HEK293 (cell line): ENCODE results near the gene PTPRN2.

Experiments
- CTCF ChIA-PET: fragments of 350-600 bp; formaldehyde crosslinking; extraction: SDS; loops from one replicate; lab custom pipeline; 2021; ENCODE audit warnings: antibody characterized with exemption; lab: Yijun Ruan, JAX
- POLR2A ChIA-PET: fragments of 300-600 bp; formaldehyde crosslinking; extraction: SDS; loops from one replicate; lab custom pipeline; 2020; ENCODE audit warnings: antibody characterized with exemption, inconsistent platforms; lab: Yijun Ruan, JAX
- H3K27ac ChIP-seq: fragments of 200-500 bp; sonication (Bioruptor generic); 2 replicates; pipeline ENCODE4 v1.5.1; 2014; ENCODE audit warnings: low read depth, low read length, control low read depth, inconsistent platforms; ENCODE audit errors: extremely low read depth
- H3K36me3 ChIP-seq, 2 experiments: fragments of 200-500 bp in 1 of 2; sonication (Bioruptor generic) in 1 of 2; 1 replicate in 1 of 2; 2 replicates in 1 of 2; pipeline ENCODE4 v1.5.1; 2014 to 2017; ENCODE audit warnings: inconsistent platforms in 2 of 2, low read length in 2 of 2; ENCODE audit not compliant: control insufficient read depth in 2 of 2, insufficient read depth in 1 of 2
- H3K4me1 ChIP-seq: fragments of 200-500 bp; sonication (Bioruptor generic); 2 replicates; pipeline ENCODE4 v1.5.1; 2014; ENCODE audit warnings: mild to moderate bottlenecking, low read length, inconsistent platforms; ENCODE audit not compliant: control insufficient read depth, insufficient read depth
- H3K4me3 ChIP-seq: 2 replicates; pipeline ENCODE4 v1.5.1; 2011; ENCODE audit warnings: low read depth, mild to moderate bottlenecking, control low read depth, low read length, moderate library complexity
- H3K9me3 ChIP-seq: fragments of 200-500 bp; sonication (Bioruptor generic); 2 replicates; pipeline ENCODE4 v1.5.1; 2014; ENCODE audit warnings: low read depth, low read length, inconsistent platforms; ENCODE audit not compliant: control insufficient read depth, insufficient read depth
- ATF2 ChIP-seq: fragments of 450-650 bp; formaldehyde crosslinking; IDR thresholded peaks from 2 replicates; pipeline ENCODE4 v1.5.1; 2016; ENCODE audit warnings: missing biosample characterization, missing genetic modification characterization, low read depth
- MEIS1 ChIP-seq: sonication (generic); formaldehyde crosslinking; IDR thresholded peaks from 2 replicates; pipeline ENCODE4 v1.8.1; 2022; ENCODE audit warnings: missing genetic modification reagents, mild to moderate bottlenecking, borderline replicate concordance
- PRDM4 ChIP-seq: fragments of 450-650 bp; formaldehyde crosslinking; IDR thresholded peaks from 2 replicates; pipeline ENCODE4 v1.5.1; 2017; ENCODE audit warnings: missing biosample characterization, missing genetic modification characterization
- WT1 ChIP-seq: fragments of 450-650 bp; formaldehyde crosslinking; IDR thresholded peaks from 2 replicates; pipeline ENCODE4 v1.5.1; 2016; ENCODE audit warnings: missing biosample characterization, missing genetic modification characterization
- YY1 ChIP-seq: fragments of 450-650 bp; formaldehyde crosslinking; IDR thresholded peaks from 2 replicates; pipeline ENCODE4 v1.5.1; 2018; ENCODE audit warnings: missing biosample characterization, missing genetic modification characterization
- ZBTB1 ChIP-seq: fragments of 450-650 bp; formaldehyde crosslinking; IDR thresholded peaks from 2 replicates; pipeline ENCODE4 v1.5.1; 2016; ENCODE audit warnings: missing biosample characterization, missing genetic modification characterization
- ZBTB21 ChIP-seq: fragments of 450-650 bp; formaldehyde crosslinking; IDR thresholded peaks from 2 replicates; pipeline ENCODE4 v1.5.1; 2017; ENCODE audit warnings: missing biosample characterization, missing genetic modification characterization
- ZIC2 ChIP-seq: fragments of 450-650 bp; formaldehyde crosslinking; IDR thresholded peaks from 2 replicates; pipeline ENCODE4 v1.5.1; 2016; ENCODE audit warnings: missing biosample characterization, missing genetic modification characterization
- ZNF132 ChIP-seq: fragments of 450-650 bp; formaldehyde crosslinking; IDR thresholded peaks from 2 replicates; pipeline ENCODE4 v1.5.1; 2017; ENCODE audit warnings: missing biosample characterization, missing genetic modification characterization, borderline replicate concordance
- ZNF302 ChIP-seq: fragments of 450-650 bp; formaldehyde crosslinking; IDR thresholded peaks from 2 replicates; pipeline ENCODE4 v1.5.1; 2016; ENCODE audit warnings: missing biosample characterization, missing genetic modification characterization, low read depth
- ZNF311 ChIP-seq: fragments of 450-650 bp; formaldehyde crosslinking; IDR thresholded peaks from 2 replicates; pipeline ENCODE4 v1.5.1; 2017; ENCODE audit warnings: missing biosample characterization, missing genetic modification characterization, borderline replicate concordance
- ZNF433 ChIP-seq: fragments of 450-650 bp; formaldehyde crosslinking; IDR thresholded peaks from 2 replicates; pipeline ENCODE4 v1.5.1; 2016; ENCODE audit warnings: missing biosample characterization, missing genetic modification characterization, low read depth
- ZNF473 ChIP-seq: fragments of 450-650 bp; formaldehyde crosslinking; IDR thresholded peaks from 2 replicates; pipeline ENCODE4 v1.5.1; 2017; ENCODE audit warnings: missing biosample characterization, missing genetic modification characterization
- ZNF501 ChIP-seq: fragments of 450-650 bp; formaldehyde crosslinking; IDR thresholded peaks from 2 replicates; pipeline ENCODE4 v1.5.1; 2016; ENCODE audit warnings: missing biosample characterization, missing genetic modification characterization
- ZNF510 ChIP-seq: fragments of 450-650 bp; formaldehyde crosslinking; IDR thresholded peaks from 2 replicates; pipeline ENCODE4 v1.5.1; 2018; ENCODE audit warnings: mild to moderate bottlenecking, missing genetic modification characterization, missing biosample characterization; ENCODE audit not compliant: insufficient replicate concordance
- ZNF518A ChIP-seq: fragments of 450-650 bp; formaldehyde crosslinking; conservative IDR thresholded peaks from 2 replicates; pipeline ENCODE4 v1.5.1; 2016; ENCODE audit warnings: low read depth, missing biosample characterization, missing genetic modification characterization
- ZNF529 ChIP-seq: fragments of 450-650 bp; formaldehyde crosslinking; IDR thresholded peaks from 2 replicates; pipeline ENCODE4 v1.5.1; 2017; ENCODE audit warnings: missing genetic modification characterization, missing biosample characterization; ENCODE audit not compliant: insufficient replicate concordance
- ZNF555 ChIP-seq: fragments of 450-650 bp; formaldehyde crosslinking; conservative IDR thresholded peaks from 2 replicates; pipeline ENCODE4 v1.5.1; 2017; ENCODE audit warnings: missing biosample characterization, mild to moderate bottlenecking, missing genetic modification characterization, inconsistent platforms
- ZNF596 ChIP-seq: fragments of 450-650 bp; IDR thresholded peaks from 2 replicates; pipeline ENCODE4 v1.5.0; 2018; ENCODE audit warnings: missing biosample characterization, mild to moderate bottlenecking, missing genetic modification characterization, moderate library complexity
- ZNF610 ChIP-seq: fragments of 450-650 bp; formaldehyde crosslinking; IDR thresholded peaks from 2 replicates; pipeline ENCODE4 v1.5.1; 2016; ENCODE audit warnings: missing biosample characterization, missing genetic modification characterization, borderline replicate concordance
- ZNF707 ChIP-seq: fragments of 450-650 bp; formaldehyde crosslinking; IDR thresholded peaks from 2 replicates; pipeline ENCODE4 v1.5.1; 2016; ENCODE audit warnings: missing biosample characterization, missing genetic modification characterization
- ZNF785 ChIP-seq: fragments of 450-650 bp; formaldehyde crosslinking; IDR thresholded peaks from 2 replicates; pipeline ENCODE4 v1.5.1; 2016; ENCODE audit warnings: missing biosample characterization, missing genetic modification characterization
- ZNF843 ChIP-seq: fragments of 450-650 bp; formaldehyde crosslinking; IDR thresholded peaks from 2 replicates; pipeline ENCODE4 v1.5.1; 2016; ENCODE audit warnings: missing biosample characterization, missing genetic modification characterization

Gene PTPRN2

GRCh38 chr7:157793087-157793353 lies 794.6 kb downstream of the PTPRN2 start:
- Histone ChIP-seq H3K27ac (no peak overlapping the region), H3K4me3 (no peak overlapping the region), H3K36me3 (no peaks in the 10 kb centered on the region), H3K9me3 (no peaks in the 10 kb centered on the region), H3K4me1 (no peaks in the 10 kb centered on the region)
- ChIA-PET POLR2A (no interaction called here), CTCF (interaction anchor here (0.6 kb wide), 1 partner anchor 204 kb away, joined by 3 read pairs; no protein-coding TSS in a partner anchor)
- TF ChIP-seq ZNF529, result no peak
- no peak for TF ChIP-seq MEIS1
- no peak for TF ChIP-seq ZNF610 (tag by site-specific recombination)
- peak; percentile 44 for TF ChIP-seq ZIC2 (tag by site-specific recombination)
- no peak for TF ChIP-seq YY1 (tag by site-specific recombination)
- no peak for TF ChIP-seq ZNF596 (tag by site-specific recombination)

- H3K9me3 ChIP-seq, result no peaks in the 10 kb centered on the region
- CTCF ChIA-PET, result interaction anchor here (0.6 kb wide), 1 partner anchor 204 kb away, joined by 3 read pairs; no protein-coding TSS in a partner anchor
- no peak overlapping the region for H3K27ac ChIP-seq
- H3K36me3 ChIP-seq, result no peaks in the 10 kb centered on the region
- H3K4me1 ChIP-seq, result no peaks in the 10 kb centered on the region
- POLR2A ChIA-PET, result no interaction called here
- H3K4me3 ChIP-seq, result no peak overlapping the region
- TF ChIP-seq ZNF433 (no peak), ZNF473 (tag by site-specific recombination) (no peak), ZNF501 (tag by site-specific recombination) (no peak), WT1 (tag by site-specific recombination) (no peak), ATF2 (tag by site-specific recombination) (no peak), PRDM4 (no peak), ZNF610 (tag by site-specific recombination) (no peak), ZNF302 (tag by site-specific recombination) (no peak), ZNF555 (no peak), ZNF518A (tag by site-specific recombination) (no peak), ZBTB21 (tag by site-specific recombination) (no peak), ZNF843 (tag by site-specific recombination) (no peak), ZNF510 (tag by site-specific recombination) (no peak), ZNF132 (no peak), ZNF311 (tag by site-specific recombination) (no peak), ZBTB1 (tag by site-specific recombination) (no peak), ZNF785 (no peak), ZNF707 (tag by site-specific recombination) (no peak)
These were observed 795.2 kb downstream of the PTPRN2 start for GRCh38 chr7:157792241-157793086.
